HCT116 (cell line): ENCODE data around the gene CELF4. TPM values are rescaled to one million over a fixed set of nuclear protein-coding genes. Genes with fewer than 3 reads are reported as not detected.

Experiments
- ATAC-seq: fragments of 200-7000 bp; cut with Tn5 transposase; 2 replicates; pipeline ENCODE4 v1.9.1; 2020; ENCODE audit warnings: mild to moderate bottlenecking, moderate library complexity
- BruUV-seq: library from RNA; stranded (reverse); fragments of 400-500 nt; replicated peaks from 2 replicates; lab custom pipeline; 2021; lab: Mats Ljungman, UMichigan
- CTCF ChIA-PET: fragments of 300-600 bp; sonication (Branson Sonifier 250); formaldehyde crosslinking; loops from one replicate; lab custom pipeline; 2021; ENCODE audit warnings: antibody characterized with exemption; lab: Charles Lee
- POLR2A ChIA-PET: fragments of 300-600, 350-600 bp; sonication (Branson Sonifier 250); formaldehyde crosslinking; loops from one replicate; lab custom pipeline; 2021; ENCODE audit warnings: antibody characterized with exemption; lab: Charles Lee
- RAD21 ChIA-PET, 2 experiments: fragments of 300-600 bp; sonication (Branson Sonifier 250); formaldehyde crosslinking; loops; one replicate each; lab custom pipeline; 2023; ENCODE audit warnings: low total read pairs in 2 of 2; ENCODE audit not compliant: uncharacterized antibody in 2 of 2, unreplicated experiment in 2 of 2, low non-redundant PET in 1 of 2; lab: Charles Lee
- DNase-seq: peaks from one replicate; pipeline ENCODE4 v3.0.0-alpha.2; 2010; ENCODE audit warnings: low read depth, low spot score
- H2AFZ ChIP-seq: fragments of 200-600 bp; shearing (Covaris generic), sonication (generic); 2 replicates; pipeline ENCODE4 v1.6.1; 2017; ENCODE audit warnings: low read depth, mixed run types, mixed read lengths, antibody characterized with exemption, low read length; ENCODE audit not compliant: poor library complexity, severe bottlenecking
- H3K27ac ChIP-seq: 2 replicates; pipeline ENCODE4 v1.5.1; 2012; ENCODE audit warnings: low read depth, low read length
- H3K27me3 ChIP-seq: fragments of 200-600 bp; sonication (generic); 2 replicates; pipeline ENCODE4 v1.6.1; 2016; ENCODE audit warnings: mixed run types, low read length, mixed read lengths; ENCODE audit not compliant: insufficient read depth
- H3K36me3 ChIP-seq, 2 experiments: fragments of 200-500 bp in 1 of 2; fragments of 200-600 bp in 1 of 2; sonication (Bioruptor generic) in 1 of 2; sonication (generic) in 1 of 2; 2 replicates each; pipeline versions ENCODE4 v1.5.1 to v1.6.1; 2014 to 2016; ENCODE audit warnings: low read length in 2 of 2, inconsistent platforms in 1 of 2, mixed read lengths in 1 of 2, mixed run types in 1 of 2; ENCODE audit not compliant: insufficient read depth in 2 of 2, control insufficient read depth in 1 of 2
- H3K4me1 ChIP-seq, 2 experiments: fragments of 200-600 bp in 1 of 2; sonication (generic) in 1 of 2; 2 replicates each; pipeline versions ENCODE4 v1.5.1 to v1.6.1; 2012 to 2017; ENCODE audit warnings: low read length in 2 of 2, inconsistent platforms in 1 of 2, mild to moderate bottlenecking in 1 of 2, mixed read lengths in 1 of 2, mixed run types in 1 of 2, moderate library complexity in 1 of 2; ENCODE audit not compliant: insufficient read depth in 2 of 2, control insufficient read depth in 1 of 2
- H3K4me2 ChIP-seq: fragments of 200-600 bp; sonication (generic); 2 replicates; pipeline ENCODE4 v1.6.1; 2017; ENCODE audit warnings: mixed run types, low read length, mixed read lengths
- H3K4me3 ChIP-seq, 2 experiments: fragments of 200-600 bp in 1 of 2; sonication (generic) in 1 of 2; replicated peaks in 1 of 2; 2 replicates each; pipeline ENCODE4 v1.5.1; 2011 to 2016; ENCODE audit warnings: low read length in 2 of 2, control low read depth in 1 of 2, low read depth in 1 of 2, mild to moderate bottlenecking in 1 of 2, mixed read lengths in 1 of 2, mixed run types in 1 of 2
- H3K79me2 ChIP-seq: fragments of 200-600 bp; sonication (generic); 2 replicates; pipeline ENCODE4 v1.6.1; 2017; ENCODE audit warnings: mild to moderate bottlenecking, mixed run types, low read length, moderate library complexity, mixed read lengths; ENCODE audit not compliant: insufficient read depth
- H3K9ac ChIP-seq: fragments of 200-600 bp; sonication (generic); 2 replicates; pipeline ENCODE4 v1.6.1; 2016; ENCODE audit warnings: low read length, mixed read lengths
- H3K9me2 ChIP-seq: fragments of 200-600 bp; sonication (generic), shearing (Covaris generic); 2 replicates; pipeline ENCODE4 v1.6.1; 2017; ENCODE audit warnings: mixed run types, mild to moderate bottlenecking, moderate library complexity; ENCODE audit not compliant: insufficient read depth
- H3K9me3 ChIP-seq, 2 experiments: fragments of 200-500 bp in 1 of 2; fragments of 200-600 bp in 1 of 2; sonication (Bioruptor generic) in 1 of 2; sonication (generic) in 1 of 2; 2 replicates each; pipeline ENCODE4 v1.6.1; 2014 to 2017; ENCODE audit warnings: low read length in 2 of 2, mixed read lengths in 2 of 2, inconsistent platforms in 1 of 2, low read depth in 1 of 2, mild to moderate bottlenecking in 1 of 2, mixed run types in 1 of 2, moderate library complexity in 1 of 2; ENCODE audit not compliant: control insufficient read depth in 1 of 2, insufficient read depth in 1 of 2
- H4K20me1 ChIP-seq: fragments of 200-600 bp; sonication (generic), shearing (Covaris generic); 2 replicates; pipeline ENCODE4 v1.6.1; 2017; ENCODE audit warnings: mixed run types, mild to moderate bottlenecking, moderate library complexity; ENCODE audit not compliant: insufficient read depth
- CTCF ChIP-seq, 3 experiments: fragments of 200-600 bp in 1 of 3; sonication (generic) in 1 of 3; IDR thresholded peaks in 2 of 3; conservative IDR thresholded peaks in 1 of 3; 2 replicates each; pipeline ENCODE4 v1.5.1; 2012 to 2017; ENCODE audit warnings: low read depth in 2 of 3, low read length in 2 of 3, antibody characterized with exemption in 1 of 3, borderline replicate concordance in 1 of 3, control low read depth in 1 of 3, mild to moderate bottlenecking in 1 of 3, mixed read lengths in 1 of 3, mixed run types in 1 of 3, moderate library complexity in 1 of 3; ENCODE audit not compliant: insufficient read depth in 1 of 3
- EGR1 ChIP-seq: IDR thresholded peaks from 2 replicates; pipeline ENCODE4 v1.6.1; 2012; ENCODE audit warnings: low read depth
- JUND ChIP-seq: IDR thresholded peaks from 2 replicates; pipeline ENCODE4 v1.6.1; 2012
- MAX ChIP-seq: IDR thresholded peaks from 2 replicates; pipeline ENCODE4 v1.6.1; 2012
- intact Hi-C: fragments of 100-400 bp; cut with micrococcal nuclease; formaldehyde crosslinking; loops from 2 replicates; pipeline ENCODE4 v1.10.0; 2022
- total RNA-seq: library from RNA; stranded (reverse); gene quantifications from one replicate; pipeline ENCODE4 v1.2.1, GENCODE V29; 2021; ENCODE audit not compliant: unreplicated experiment

The CELF4 gene
- total RNA-seq, 1 experiment from 2014 or later, result not detected

DNA sequence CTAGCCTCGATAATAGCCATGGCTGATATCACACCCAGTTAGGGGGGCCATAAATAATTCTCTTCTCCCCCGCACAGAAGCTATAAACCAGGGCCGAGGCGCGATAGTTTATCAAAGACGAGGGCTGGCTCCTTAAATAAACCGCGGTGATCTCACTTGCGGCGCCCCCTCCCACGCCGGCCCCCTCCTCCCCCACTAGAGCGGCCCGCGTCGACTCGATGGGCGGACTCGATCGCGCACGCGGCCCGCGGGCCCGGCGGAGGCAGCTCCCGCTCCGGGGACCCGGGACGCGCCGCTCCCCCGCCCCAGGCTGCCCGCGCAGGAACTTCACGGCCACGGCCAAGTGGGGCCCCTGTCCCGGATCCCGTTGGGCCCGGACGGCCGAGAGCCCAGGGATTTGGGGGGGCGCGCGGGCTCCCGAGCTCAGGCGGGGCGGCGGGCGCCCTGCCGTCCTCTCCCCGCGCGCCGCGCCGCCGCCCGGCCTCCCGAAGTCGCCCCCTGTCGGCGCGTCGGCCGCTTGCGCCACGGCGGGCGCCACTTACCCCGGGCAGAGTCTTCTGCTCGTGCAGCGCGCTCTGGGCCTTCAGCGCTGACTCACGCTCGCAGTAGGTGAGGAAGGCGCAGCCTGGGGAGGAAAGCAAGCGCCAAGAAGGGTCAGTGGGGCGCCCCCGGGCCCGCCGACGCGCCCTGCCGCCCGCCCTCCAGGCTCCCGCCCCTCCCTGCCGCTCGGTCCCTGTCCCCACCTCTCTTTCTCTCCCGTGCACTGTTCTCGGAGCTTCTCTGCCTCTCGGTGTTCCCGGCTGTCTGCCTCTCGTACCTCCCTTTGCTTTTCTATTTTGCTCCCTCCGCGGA is 80.4 kb downstream of the CELF4 start:
- no peak overlapping the region for H2AFZ ChIP-seq
- H3K27ac ChIP-seq, result no peak overlapping the region
- H3K9ac ChIP-seq, result no peak overlapping the region
- no peaks in the 10 kb centered on the region for H4K20me1 ChIP-seq
- peak; percentile 8 for DNase-seq
- no TSS peak for BruUV-seq
- H3K27me3 ChIP-seq, result peaks cover 26% of the 10 kb centered on the region
- ChIA-PET CTCF (no interaction called here), POLR2A (no interaction called here), RAD21 (no interaction called here)
- H3K9me3 ChIP-seq, result no peaks in the 10 kb centered on the region
- H3K4me3 ChIP-seq, result no peak overlapping the region
- ATAC-seq, result peak; percentile 93
- no peaks in the 10 kb centered on the region for H3K79me2 ChIP-seq
- intact Hi-C loops, result no loop called here
- H3K4me2 ChIP-seq, result peak overlapping the region; percentile 54
- H3K36me3 ChIP-seq, result no peaks in the 10 kb centered on the region
- H3K9me2 ChIP-seq, result no peaks in the 10 kb centered on the region
- H3K4me1 ChIP-seq, result peaks cover 0 to 17% of the 10 kb centered on the region in 2 experiments; a peak in 2 of 4 replicates
- TF ChIP-seq EGR1 (no peak), CTCF (IDR thresholded peaks at IDR 0.05 in 2 of 3, conservative IDR thresholded peaks at IDR 0.05 in 1 of 3; ENCODE audit: borderline replicate concordance in 1 of 3, insufficient read depth in 1 of 3, low read depth in 2 of 3, low read length in 2 of 3) (peak in 1 of 3 experiments; percentile 24; a peak in 1 of 6 replicates), JUND (0 out of 2 replicates have a peak, but pooled peaks have one; percentile 7), MAX (peak; percentile 36; the same call in 1 of the 2 replicates)
